Heart left ventricle (tissue), 16 donors: ENCODE results near the gene ZNF714. TPM values are rescaled to one million over a fixed set of nuclear protein-coding genes. Genes with fewer than 3 reads are reported as not detected.

Experiments used
- ATAC-seq, 4 donors: fragments of 200-7000 bp; cut with Tn5 transposase; one replicate each; pipeline ENCODE4 v1.9.1; 2020 to 2022; ENCODE audit warnings: moderate library complexity in 4 of 4, mild to moderate bottlenecking in 3 of 4, moderate number of reproducible peaks in 1 of 4
- DNase-seq, 5 donors: peaks; one replicate each; pipeline ENCODE4 v3.0.0-alpha.2; 2020
- H3K27ac ChIP-seq, 12 donors: fragments of 200-600 bp; sonication (generic) in 4 of 12; one replicate each; pipeline versions ENCODE4 v1.5.0 to v1.8.0; 2016 to 2022; ENCODE audit warnings: mild to moderate bottlenecking in 2 of 12
- H3K27me3 ChIP-seq, 9 donors: fragments of 200-600 bp; sonication (generic) in 2 of 9; one replicate each; pipeline versions ENCODE4 v1.5.1 to v1.8.0; 2016 to 2022; ENCODE audit warnings: mild to moderate bottlenecking in 3 of 9
- H3K36me3 ChIP-seq, 9 donors: fragments of 200-600 bp; sonication (generic) in 2 of 9; one replicate each; pipeline versions ENCODE4 v1.5.0 to v1.8.0; 2018 to 2022; ENCODE audit warnings: mild to moderate bottlenecking in 2 of 9
- H3K4me1 ChIP-seq, 12 donors: fragments of 200-600 bp; sonication (generic) in 4 of 12; one replicate each; pipeline versions ENCODE4 v1.5.0 to v1.8.0; 2016 to 2022; ENCODE audit warnings: mild to moderate bottlenecking in 3 of 12
- H3K4me3 ChIP-seq, 12 donors: fragments of 200-600 bp; sonication (generic) in 4 of 12; one replicate each; pipeline versions ENCODE4 v1.5.0 to v1.8.0; 2017 to 2022; ENCODE audit warnings: mild to moderate bottlenecking in 9 of 12, moderate library complexity in 4 of 12
- H3K9me3 ChIP-seq, 12 donors: fragments of 200-600 bp; sonication (generic) in 4 of 12; one replicate each; pipeline versions ENCODE4 v1.5.0 to v1.8.0; 2016 to 2022; ENCODE audit warnings: mild to moderate bottlenecking in 1 of 12
- CTCF ChIP-seq, 12 donors: fragments of 200-600 bp; sonication (generic) in 4 of 12; IDR thresholded peaks; one replicate each; pipeline versions ENCODE4 v1.5.0 to v1.8.0; 2018 to 2022; ENCODE audit warnings: antibody characterized with exemption in 12 of 12, mild to moderate bottlenecking in 5 of 12
- POLR2A ChIP-seq, 2 donors: fragments of 450-650 bp; IDR thresholded peaks; one replicate each; pipeline ENCODE4 v1.6.1; 2017; ENCODE audit warnings: antibody characterized with exemption in 2 of 2, mild to moderate bottlenecking in 2 of 2, moderate library complexity in 2 of 2
- WGBS, 4 donors: extraction: QIAGEN DNeasy Blood & Tissue Kit in 2 of 4; methylation state at CpG; one replicate each; pipeline versions ENCODE4 v1.1.5 to v1.1.7; 2013 to 2018; 5-methylcytosine and 5-hydroxymethylcytosine counted together
- intact Hi-C, 10 donors: fragments of 100-400 bp; cut with DNase I; formaldehyde crosslinking; loops; one replicate each; pipeline versions ENCODE4 v1.11.1 to v1.14.2; 2022
- polyA plus RNA-seq, 2 donors: library from polyadenylated mRNA; stranded (reverse); fragments of 200-250 nt; gene quantifications; one replicate each; pipeline ENCODE4 v1.2.3, GENCODE V29; 2013
- total RNA-seq, 9 donors: library from RNA; depleted of rRNA in 2 of 9; stranded (reverse); fragments of >200 nt in 2 of 9; fragmentation: NEBNext Ultra II Directional in 3 of 9; extraction: Animal tissue kit (Norgen Biotek cat#: 25700) in 3 of 9; gene quantifications; one replicate each; pipeline versions ENCODE4 v1.1.0 to v1.2.4, GENCODE V29; 2016 to 2023
- donor health status: ischemic (EF 13 %, LVEDD 7.1; RV severe dilation, severe dysfunction).
- donor health status: healthy with polysubstance abuse.
- donor health status: DM: no; HTN: yes; CAD: no.
- donor health status: DM: no; HTN: no; CAD: no.
- donor health status: ischemic (EF 25% LVEDD 6.9; RV normal size, moderate dysfunction).
- donor health status: ischemic (EF 25% LVEDD 5.7; RV mildly dilated, moderate dysfunction).
- donor health status: healthy.
- donor health status: DM: yes; HTN: yes; CAD: no.
- donor health status: ischemic (EF 35%, LVEDD 5.7; RV mildly dilated, moderate dysfunction).
- donor health status: nonischemic (EF 11% LVEDD 7.7; RV severe dilation, severe dysfunction).
- donor health status: DM: yes; HTN: yes; CAD: no.
- donor health status: PGD.
- donor health status: ischemic (EF 29% LVEDD 5.4; RV normal size, mild dysfunction).
- donor health status: nonischemic (EF 23%, LVEDD 6.1; RV moderate dilation, normal function).

ZNF714 gene
- total and polyA plus RNA-seq, 11 donors: 1.1 to 5.6 (median 3.2) TPM

- no peak for TF ChIP-seq POLR2A (IDR thresholded peaks at IDR 0.05)
- TF ChIP-seq CTCF (IDR thresholded peaks at IDR 0.05): no peak
- H3K27me3 ChIP-seq: no peaks in the 10 kb centered on the region
- ATAC-seq (no peak), DNase-seq (no peak)
- H3K36me3 ChIP-seq: peaks cover 0 to 54% (median 45%) of the 10 kb centered on the region in 9 donors
- H3K4me3 ChIP-seq: no peak overlapping the region
- H3K4me1 ChIP-seq: peaks cover 0 to 19% (median 8%) of the 10 kb centered on the region in 12 donors
- intact Hi-C loops: loop anchor here in 1 of 10 donors (5.0 to 10.0 kb wide), 2 partner anchors 62 to 219 kb away; partner anchors contain the start of genes ZNF714 and ZNF85
- H3K9me3 ChIP-seq: peaks cover 0 to 4% (median 0%) of the 10 kb centered on the region in 12 donors
- 94 to 100% (median 97%) methylated on average over 1 of the region's 1 CpG for WGBS, 4 donors
- no peak overlapping the region for H3K27ac ChIP-seq
These were observed 61.9 kb downstream of the ZNF714 start for GRCh38 chr19:21143854-21144253.

GRCh38 chr19:21147540-21147939, 65.5 kb downstream of the ZNF714 start:
- H3K27me3 ChIP-seq: no peaks in the 10 kb centered on the region
- TF ChIP-seq POLR2A (IDR thresholded peaks at IDR 0.05) (no peak), CTCF (IDR thresholded peaks at IDR 0.05) (no peak)
- no peak overlapping the region for H3K4me3 ChIP-seq
- 94 to 99% (median 96%) methylated on average over 1 of the region's 1 CpG for WGBS, 4 donors
- H3K27ac ChIP-seq: no peak overlapping the region
- ATAC-seq: no peak
- H3K4me1 ChIP-seq: peaks cover 0 to 13% (median 8%) of the 10 kb centered on the region in 12 donors
- H3K9me3 ChIP-seq: peaks cover 0 to 7% (median 0%) of the 10 kb centered on the region in 12 donors
- no peak for DNase-seq
- peaks cover 0 to 87% (median 68%) of the 10 kb centered on the region in 9 donors for H3K36me3 ChIP-seq
- intact Hi-C loops: loop anchor here in 1 of 10 donors (10.0 kb wide), 1 partner anchor 223 kb away; the partner anchor contains the start of gene ZNF85

- DNase-seq (no peak), ATAC-seq (peak in 3 of 4 donors; percentile 82 to 97 (median 90))
- Histone ChIP-seq H3K4me3 (no peak overlapping the region), H3K9me3 (peaks cover 0 to 10% (median 0%) of the 10 kb centered on the region in 12 donors), H3K4me1 (peaks cover 0 to 11% (median 0%) of the 10 kb centered on the region in 12 donors), H3K27me3 (no peaks in the 10 kb centered on the region), H3K27ac (peak overlapping the region in 1 of 12 donors; percentile 30), H3K36me3 (peaks cover 0 to 94% (median 72%) of the 10 kb centered on the region in 9 donors)
- intact Hi-C loops: loop anchor here in 1 of 10 donors (10.0 kb wide), 1 partner anchor 224 kb away; the partner anchor contains the start of gene ZNF85
- TF ChIP-seq CTCF (IDR thresholded peaks at IDR 0.05): no peak
- no peak for TF ChIP-seq POLR2A (IDR thresholded peaks at IDR 0.05)
These were observed 66.7 kb downstream of the ZNF714 start for GRCh38 chr19:21148681-21149080.

- Histone ChIP-seq H3K27me3 (no peaks in the 10 kb centered on the region), H3K36me3 (peaks cover 0 to 84% (median 62%) of the 10 kb centered on the region in 9 donors), H3K4me1 (peaks cover 0 to 11% (median 0%) of the 10 kb centered on the region in 12 donors), H3K4me3 (no peak overlapping the region), H3K27ac (no peak overlapping the region), H3K9me3 (peaks cover 0 to 12% (median 0%) of the 10 kb centered on the region in 12 donors)
- no peak for DNase-seq
- intact Hi-C loops: loop anchor here in 1 of 10 donors (2.0 to 10.0 kb wide), 2 partner anchors 59 to 225 kb away; partner anchors contain the start of gene ZNF85
- no peak for TF ChIP-seq CTCF (IDR thresholded peaks at IDR 0.05)
- no peak for TF ChIP-seq POLR2A (IDR thresholded peaks at IDR 0.05)
- 94 to 99% (median 95%) methylated on average over 6 of the region's 6 CpGs for WGBS, 4 donors
- no peak for ATAC-seq
These were observed 67.9 kb downstream of the ZNF714 start for GRCh38 chr19:21149877-21150276.
